Measurements from ENCODE around the gene RNF5.

GRCh38 chr6:32167761-32168262 lies 10.4 kb upstream of the RNF5 start:
- TF ChIP-seq POLR2A (IDR thresholded peaks at IDR 0.05; ENCODE audit: low read length), result peak; percentile 50
- peak; percentile 30 for TF ChIP-seq GATA1 (IDR thresholded peaks at IDR 0.05; ENCODE audit: low read depth, low read length)

Measured in erythroblast (primary cell).